Jurkat, Clone E6-1 (cell line): ENCODE results near the gene ADAMTS20.

ENCODE experiments used
- DNase-seq: peaks from one replicate; pipeline ENCODE4 v3.0.0-alpha.2; 2011; ENCODE audit warnings: low read depth, low spot score
- H3K4me3 ChIP-seq: 2 replicates; pipeline ENCODE4 v1.5.1; 2011; ENCODE audit warnings: mild to moderate bottlenecking, low read length, control low read depth, moderate library complexity

The ADAMTS20 gene

GRCh38 chr12:43516045-43516444 lies 36.0 kb downstream of the ADAMTS20 start:
- H3K4me3 ChIP-seq: no peak overlapping the region
- DNase-seq: no peak

- peak; percentile 22 for DNase-seq
- no peak overlapping the region for H3K4me3 ChIP-seq
Measured at GRCh38 chr12:43501703-43502102, 50.3 kb downstream of the ADAMTS20 start.

GRCh38 chr12:43493261-43493797 lies 58.7 kb downstream of the ADAMTS20 start:
- DNase-seq: no peak
- no peak overlapping the region for H3K4me3 ChIP-seq

- no peak overlapping the region for H3K4me3 ChIP-seq
- no peak for DNase-seq
Measured at GRCh38 chr12:43482311-43483085, 69.5 kb downstream of the ADAMTS20 start.

- DNase-seq: no peak
- no peak overlapping the region for H3K4me3 ChIP-seq
Measured at GRCh38 chr12:43480591-43480990, 71.4 kb downstream of the ADAMTS20 start.

GRCh38 chr12:43462741-43463140 lies 89.3 kb downstream of the ADAMTS20 start:
- no peak overlapping the region for H3K4me3 ChIP-seq
- no peak for DNase-seq

- no peak for DNase-seq
- no peak overlapping the region for H3K4me3 ChIP-seq
Measured at GRCh38 chr12:43462080-43462479, 89.9 kb downstream of the ADAMTS20 start.

GRCh38 chr12:43459285-43459684 lies 92.7 kb downstream of the ADAMTS20 start:
- no peak for DNase-seq
- H3K4me3 ChIP-seq: no peak overlapping the region

- no peak for DNase-seq
- H3K4me3 ChIP-seq: no peak overlapping the region
Measured at GRCh38 chr12:43453761-43454160, 98.2 kb downstream of the ADAMTS20 start.

GRCh38 chr12:43444940-43445564 lies 107.0 kb downstream of the ADAMTS20 start:
- no peak overlapping the region for H3K4me3 ChIP-seq
- DNase-seq: peak; percentile 59

- DNase-seq: no peak
- no peak overlapping the region for H3K4me3 ChIP-seq
Measured at GRCh38 chr12:43436597-43436996, 115.4 kb downstream of the ADAMTS20 start.

- no peak for DNase-seq
- no peak overlapping the region for H3K4me3 ChIP-seq
Measured at GRCh38 chr12:43434614-43435013, 117.4 kb downstream of the ADAMTS20 start.

- DNase-seq: no peak
- no peak overlapping the region for H3K4me3 ChIP-seq
Measured at GRCh38 chr12:43428088-43428600, 123.9 kb downstream of the ADAMTS20 start.

- no peak overlapping the region for H3K4me3 ChIP-seq
- DNase-seq: no peak
Measured at GRCh38 chr12:43425361-43425760, 126.6 kb downstream of the ADAMTS20 start.

- H3K4me3 ChIP-seq: no peak overlapping the region
Measured at GRCh38 chr12:43416981-43417380, 135.0 kb downstream of the ADAMTS20 start.

GRCh38 chr12:43407816-43408645 lies 144.0 kb downstream of the ADAMTS20 start:
- H3K4me3 ChIP-seq: no peak overlapping the region

More at GRCh38 chr12:43416981-43417380, 135.0 kb downstream of the ADAMTS20 start:
- DNase-seq: no peak

GRCh38 chr12:43406801-43407200 lies 145.2 kb downstream of the ADAMTS20 start:
- H3K4me3 ChIP-seq: no peak overlapping the region
- DNase-seq: no peak

More at GRCh38 chr12:43407816-43408645, 144.0 kb downstream of the ADAMTS20 start:
- no peak for DNase-seq

GRCh38 chr12:43402436-43402835 lies 149.6 kb downstream of the ADAMTS20 start:
- no peak for DNase-seq
- no peak overlapping the region for H3K4me3 ChIP-seq

GRCh38 chr12:43401096-43401495 lies 150.9 kb downstream of the ADAMTS20 start:
- no peak overlapping the region for H3K4me3 ChIP-seq
- DNase-seq: no peak
